ENCODE measurements around the gene MAPK4. TPM values are rescaled to one million over a fixed set of nuclear protein-coding genes. Genes with fewer than 3 reads are reported as not detected.

MAPK4 gene
- polyA plus RNA-seq, 1 experiment = not detected

DNA sequence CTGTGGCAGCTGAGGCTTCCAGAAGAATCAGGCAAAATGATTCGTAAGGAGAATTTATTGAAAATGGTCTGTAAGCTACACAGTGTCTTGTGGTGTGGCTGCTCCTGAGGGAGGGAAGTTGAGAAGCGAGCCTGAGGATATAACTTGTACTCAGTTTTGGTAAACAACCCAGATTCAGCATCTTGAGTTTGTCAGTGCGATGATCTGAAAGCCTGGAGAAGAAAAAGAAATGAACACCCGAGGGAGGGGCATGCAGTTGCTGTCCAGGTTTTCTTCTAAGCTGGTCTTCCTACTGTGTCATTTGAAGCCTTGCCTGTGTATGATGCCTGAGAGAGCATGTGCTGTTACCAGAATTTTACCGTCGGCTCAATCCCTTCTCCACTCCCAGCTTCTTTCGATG is 87.3 kb downstream of the MAPK4 start:
- CTCF ChIA-PET = no interaction called here
- POLR2A ChIA-PET = no interaction called here
- H3K4me3 ChIP-seq (ENCODE audit: low read depth, low read length) = no peak overlapping the region

DNA sequence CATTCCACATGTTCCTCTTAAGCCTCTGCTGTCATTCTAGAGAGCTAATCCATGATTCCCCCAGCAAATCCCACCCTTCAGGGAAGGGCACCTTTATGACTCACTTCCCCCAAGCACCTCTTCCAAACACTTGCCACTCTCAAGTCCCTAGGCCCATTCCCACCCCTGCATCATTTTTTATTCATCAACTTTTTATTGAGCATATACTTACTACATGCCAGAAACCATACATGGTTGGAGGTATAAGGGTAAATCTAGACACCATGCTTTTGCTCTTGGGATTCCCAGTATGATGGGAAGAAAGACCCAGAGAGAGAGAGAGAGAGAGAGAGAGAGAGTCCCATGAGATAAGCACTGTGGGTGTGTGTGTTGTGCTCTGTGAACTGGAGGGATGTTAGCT is 87.9 kb downstream of the MAPK4 start:
- CTCF ChIA-PET = no interaction called here
- Histone ChIP-seq H3K4me3 (ENCODE audit: low read depth, low read length) (no peak overlapping the region), H3K27me3 (ENCODE audit: control insufficient read depth, insufficient read depth, low read length) (no peaks in the 10 kb centered on the region), H3K36me3 (ENCODE audit: control insufficient read depth, insufficient read depth, low read length) (no peaks in the 10 kb centered on the region)
- no peak for DNase-seq (ENCODE audit: low read depth)
- TF ChIP-seq, protein P1, sequence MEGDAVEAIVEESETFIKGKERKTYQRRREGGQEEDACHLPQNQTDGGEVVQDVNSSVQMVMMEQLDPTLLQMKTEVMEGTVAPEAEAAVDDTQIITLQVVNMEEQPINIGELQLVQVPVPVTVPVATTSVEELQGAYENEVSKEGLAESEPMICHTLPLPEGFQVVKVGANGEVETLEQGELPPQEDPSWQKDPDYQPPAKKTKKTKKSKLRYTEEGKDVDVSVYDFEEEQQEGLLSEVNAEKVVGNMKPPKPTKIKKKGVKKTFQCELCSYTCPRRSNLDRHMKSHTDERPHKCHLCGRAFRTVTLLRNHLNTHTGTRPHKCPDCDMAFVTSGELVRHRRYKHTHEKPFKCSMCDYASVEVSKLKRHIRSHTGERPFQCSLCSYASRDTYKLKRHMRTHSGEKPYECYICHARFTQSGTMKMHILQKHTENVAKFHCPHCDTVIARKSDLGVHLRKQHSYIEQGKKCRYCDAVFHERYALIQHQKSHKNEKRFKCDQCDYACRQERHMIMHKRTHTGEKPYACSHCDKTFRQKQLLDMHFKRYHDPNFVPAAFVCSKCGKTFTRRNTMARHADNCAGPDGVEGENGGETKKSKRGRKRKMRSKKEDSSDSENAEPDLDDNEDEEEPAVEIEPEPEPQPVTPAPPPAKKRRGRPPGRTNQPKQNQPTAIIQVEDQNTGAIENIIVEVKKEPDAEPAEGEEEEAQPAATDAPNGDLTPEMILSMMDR (IDR thresholded peaks at IDR 0.05; ENCODE audit: insufficient read depth, low read depth, low read length) = no peak
- POLR2A ChIA-PET = no interaction called here

More for the DNA sequence above, 87.3 kb downstream of the MAPK4 start:
- TF ChIP-seq, protein P1 (IDR thresholded peaks at IDR 0.05; ENCODE audit: insufficient read depth, low read depth, low read length) = no peak
- no peaks in the 10 kb centered on the region for H3K27me3 ChIP-seq (ENCODE audit: control insufficient read depth, insufficient read depth, low read length)
- no peaks in the 10 kb centered on the region for H3K36me3 ChIP-seq (ENCODE audit: control insufficient read depth, insufficient read depth, low read length)
- no peak for DNase-seq (ENCODE audit: low read depth)

DNA sequence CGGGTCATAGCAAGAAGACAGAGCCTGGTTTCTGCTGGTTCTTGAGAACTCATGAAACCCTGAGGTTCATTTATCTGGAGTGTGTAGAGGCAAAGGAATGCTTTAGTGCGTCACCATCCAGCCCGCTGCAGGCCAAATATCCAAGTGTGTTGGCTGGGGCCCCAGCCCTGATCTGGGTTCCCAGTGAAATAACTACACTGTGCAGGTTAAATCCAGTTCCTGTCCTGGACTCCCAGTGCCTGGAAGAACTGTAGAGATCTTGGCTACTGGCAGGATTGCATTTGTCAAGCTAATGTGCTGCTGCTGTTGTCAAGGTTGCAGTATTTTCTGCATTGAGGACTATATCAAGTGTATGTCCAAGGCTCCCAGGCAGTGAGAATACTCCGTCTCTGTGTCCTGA is 89.9 kb downstream of the MAPK4 start:
- no peak for DNase-seq (ENCODE audit: low read depth)
- POLR2A ChIA-PET = no interaction called here

DNA sequence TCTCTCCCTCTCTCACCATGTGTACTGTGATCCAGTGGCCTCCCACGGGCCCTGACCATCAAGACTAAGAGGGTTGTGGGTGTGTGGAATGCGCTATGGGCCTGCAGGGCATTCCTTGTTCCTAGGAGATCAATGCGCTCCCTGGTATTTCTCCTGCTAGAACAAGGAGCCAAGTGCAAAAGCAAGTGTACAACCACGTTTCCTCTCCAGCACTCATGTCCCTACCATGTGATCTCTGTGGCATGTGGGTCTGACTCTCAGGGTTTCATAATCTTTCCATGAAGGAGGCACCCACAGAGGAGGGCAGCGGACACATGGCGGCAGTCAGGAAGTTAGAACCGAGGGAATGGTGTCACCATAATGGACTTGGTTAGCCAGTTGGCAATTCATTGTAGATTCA is 91.4 kb downstream of the MAPK4 start:
- ChIA-PET CTCF (no interaction called here), POLR2A (no interaction called here)
- no peak overlapping the region for H3K4me3 ChIP-seq (ENCODE audit: low read depth, low read length)
- H3K36me3 ChIP-seq (ENCODE audit: control insufficient read depth, insufficient read depth, low read length) = no peaks in the 10 kb centered on the region
- TF ChIP-seq, protein P1 (IDR thresholded peaks at IDR 0.05; ENCODE audit: insufficient read depth, low read depth, low read length) = no peak
- H3K27me3 ChIP-seq (ENCODE audit: control insufficient read depth, insufficient read depth, low read length) = no peaks in the 10 kb centered on the region
- DNase-seq (ENCODE audit: low read depth) = no peak

More for the DNA sequence above, 89.9 kb downstream of the MAPK4 start:
- Histone ChIP-seq H3K4me3 (ENCODE audit: low read depth, low read length) (no peak overlapping the region), H3K36me3 (ENCODE audit: control insufficient read depth, insufficient read depth, low read length) (no peaks in the 10 kb centered on the region), H3K27me3 (ENCODE audit: control insufficient read depth, insufficient read depth, low read length) (no peaks in the 10 kb centered on the region)
- CTCF ChIA-PET = no interaction called here
- TF ChIP-seq, protein P1 (IDR thresholded peaks at IDR 0.05; ENCODE audit: insufficient read depth, low read depth, low read length) = no peak

DNA sequence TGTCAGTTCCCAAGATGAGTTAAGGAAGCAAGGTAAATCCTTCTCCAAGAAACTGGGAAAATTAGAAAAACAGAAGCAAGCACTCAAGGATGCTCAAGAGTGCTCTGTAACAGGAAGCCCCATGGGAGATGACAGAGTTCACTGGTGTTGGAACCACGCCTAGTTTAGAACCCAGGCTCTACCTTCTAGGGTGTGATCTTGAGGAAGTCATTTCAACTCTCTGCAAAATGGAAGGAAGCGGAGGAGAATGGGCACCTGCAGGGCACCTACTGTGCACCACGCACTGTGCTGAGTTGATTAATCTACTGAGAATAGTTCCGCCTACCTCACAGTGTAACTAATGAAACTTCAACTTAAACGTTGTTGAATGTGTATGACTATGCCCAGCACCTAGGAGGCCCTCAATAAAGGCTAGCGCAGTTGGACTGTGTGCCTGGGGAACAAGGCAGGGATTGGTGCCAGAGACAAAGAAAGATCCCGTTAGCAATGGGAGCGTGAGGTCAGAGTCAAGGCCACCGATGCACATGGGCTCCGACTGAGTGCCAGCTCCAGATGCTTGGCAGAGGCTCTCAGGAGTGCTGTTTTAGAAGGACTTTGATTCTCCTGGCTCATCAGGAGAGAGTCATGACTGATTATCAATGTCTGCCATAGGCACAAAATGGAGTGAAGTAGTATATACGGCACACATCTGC is 93.7 kb downstream of the MAPK4 start:
- no peak overlapping the region for H3K4me3 ChIP-seq (ENCODE audit: low read depth, low read length)
- POLR2A ChIA-PET = no interaction called here
- no peaks in the 10 kb centered on the region for H3K27me3 ChIP-seq (ENCODE audit: control insufficient read depth, insufficient read depth, low read length)
- TF ChIP-seq, protein P1 (IDR thresholded peaks at IDR 0.05; ENCODE audit: insufficient read depth, low read depth, low read length) = no peak
- CTCF ChIA-PET = no interaction called here
- DNase-seq (ENCODE audit: low read depth) = no peak
- H3K36me3 ChIP-seq (ENCODE audit: control insufficient read depth, insufficient read depth, low read length) = no peaks in the 10 kb centered on the region
